ENCODE measurements around the gene CES4A.
A peak's percentile ranks its signal among the peaks of the same experiment; 100 is the strongest.

Gene CES4A

GRCh38 chr16:66947302-66948065 lies 40.9 kb upstream of the CES4A start:
- peak overlapping the region; percentile 96 for H2AFZ ChIP-seq
- H3K36me3 ChIP-seq (ENCODE audit: control insufficient read depth, insufficient read depth, low read length) = no peaks in the 10 kb centered on the region
- peaks cover 14% of the 10 kb centered on the region for H3K4me1 ChIP-seq
- H3K27me3 ChIP-seq (ENCODE audit: control insufficient read depth, insufficient read depth, low read length) = no peaks in the 10 kb centered on the region
- H3K4me3 ChIP-seq (ENCODE audit: low read depth, low read length) = peak overlapping the region; percentile 48
- no peak overlapping the region for H3K27ac ChIP-seq
- H3K9ac ChIP-seq = no peak overlapping the region
- H3K4me2 ChIP-seq (ENCODE audit: low read length) = peak overlapping the region; percentile 71
- H3K9me3 ChIP-seq (ENCODE audit: control insufficient read depth, low read length) = no peaks in the 10 kb centered on the region
- no peaks in the 10 kb centered on the region for H3K79me2 ChIP-seq
- TF ChIP-seq, protein P1, sequence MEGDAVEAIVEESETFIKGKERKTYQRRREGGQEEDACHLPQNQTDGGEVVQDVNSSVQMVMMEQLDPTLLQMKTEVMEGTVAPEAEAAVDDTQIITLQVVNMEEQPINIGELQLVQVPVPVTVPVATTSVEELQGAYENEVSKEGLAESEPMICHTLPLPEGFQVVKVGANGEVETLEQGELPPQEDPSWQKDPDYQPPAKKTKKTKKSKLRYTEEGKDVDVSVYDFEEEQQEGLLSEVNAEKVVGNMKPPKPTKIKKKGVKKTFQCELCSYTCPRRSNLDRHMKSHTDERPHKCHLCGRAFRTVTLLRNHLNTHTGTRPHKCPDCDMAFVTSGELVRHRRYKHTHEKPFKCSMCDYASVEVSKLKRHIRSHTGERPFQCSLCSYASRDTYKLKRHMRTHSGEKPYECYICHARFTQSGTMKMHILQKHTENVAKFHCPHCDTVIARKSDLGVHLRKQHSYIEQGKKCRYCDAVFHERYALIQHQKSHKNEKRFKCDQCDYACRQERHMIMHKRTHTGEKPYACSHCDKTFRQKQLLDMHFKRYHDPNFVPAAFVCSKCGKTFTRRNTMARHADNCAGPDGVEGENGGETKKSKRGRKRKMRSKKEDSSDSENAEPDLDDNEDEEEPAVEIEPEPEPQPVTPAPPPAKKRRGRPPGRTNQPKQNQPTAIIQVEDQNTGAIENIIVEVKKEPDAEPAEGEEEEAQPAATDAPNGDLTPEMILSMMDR (IDR thresholded peaks at IDR 0.05) = peak; percentile 97

DNA sequence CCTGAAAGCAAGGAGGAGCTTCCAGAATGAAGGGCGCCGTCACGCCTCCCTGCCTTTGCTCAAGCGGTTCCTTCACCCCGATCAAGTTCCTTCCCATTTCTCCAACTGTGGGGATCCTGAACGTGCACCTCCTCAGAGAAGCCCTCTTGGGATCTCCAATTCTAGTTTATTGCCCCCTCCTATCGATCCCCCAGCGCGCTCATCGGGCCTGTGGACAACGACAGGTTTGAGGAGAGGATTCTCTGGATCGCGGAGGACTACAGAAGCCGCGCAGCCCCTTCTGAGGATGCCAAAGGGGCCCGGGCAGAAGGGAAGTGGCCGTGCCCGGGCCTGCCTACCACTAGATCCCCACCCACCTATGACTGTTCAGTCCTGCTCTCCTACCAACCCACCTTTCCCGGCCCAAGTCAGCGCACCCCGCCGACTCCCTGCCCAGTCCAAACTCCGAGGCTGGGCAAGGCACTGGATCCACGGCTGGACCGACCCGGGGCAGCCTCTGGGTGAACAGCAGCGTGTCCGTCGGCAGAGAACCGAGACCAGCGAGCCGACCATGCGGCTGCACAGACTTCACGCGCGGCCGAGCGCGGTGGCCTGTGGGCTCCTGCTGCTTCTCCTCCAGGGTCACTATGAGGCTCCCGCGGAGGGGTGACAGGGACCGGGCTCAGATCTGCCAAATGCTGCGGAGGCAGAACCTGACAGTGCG lies 40.1 kb upstream of the CES4A start:
- peak overlapping the region; percentile 71 for H3K4me2 ChIP-seq (ENCODE audit: low read length)

GRCh38 chr16:66948837-66949225 lies 39.6 kb upstream of the CES4A start:
- peak overlapping the region; percentile 53 for H3K27ac ChIP-seq
- H3K79me2 ChIP-seq = no peaks in the 10 kb centered on the region
- H3K4me1 ChIP-seq = peaks cover 17% of the 10 kb centered on the region
- TF ChIP-seq, protein P1 (IDR thresholded peaks at IDR 0.05) = no peak
- H3K27me3 ChIP-seq (ENCODE audit: control insufficient read depth, insufficient read depth, low read length) = no peaks in the 10 kb centered on the region
- peak overlapping the region; percentile 71 for H3K4me2 ChIP-seq (ENCODE audit: low read length)
- H2AFZ ChIP-seq = peak overlapping the region; percentile 96
- H3K9ac ChIP-seq = no peak overlapping the region
- H3K4me3 ChIP-seq (ENCODE audit: low read depth, low read length) = no peak overlapping the region
- H3K36me3 ChIP-seq (ENCODE audit: control insufficient read depth, insufficient read depth, low read length) = no peaks in the 10 kb centered on the region
- H3K9me3 ChIP-seq (ENCODE audit: control insufficient read depth, low read length) = no peaks in the 10 kb centered on the region

More for the DNA sequence above, 40.1 kb upstream of the CES4A start:
- no peaks in the 10 kb centered on the region for H3K36me3 ChIP-seq (ENCODE audit: control insufficient read depth, insufficient read depth, low read length)
- H3K9ac ChIP-seq = no peak overlapping the region
- H3K79me2 ChIP-seq = no peaks in the 10 kb centered on the region
- H3K27me3 ChIP-seq (ENCODE audit: control insufficient read depth, insufficient read depth, low read length) = no peaks in the 10 kb centered on the region
- H3K4me3 ChIP-seq (ENCODE audit: low read depth, low read length) = peak overlapping the region; percentile 48
- H3K4me1 ChIP-seq = peaks cover 17% of the 10 kb centered on the region
- TF ChIP-seq, protein P1 (IDR thresholded peaks at IDR 0.05) = no peak
- H3K27ac ChIP-seq = peak overlapping the region; percentile 53
- peak overlapping the region; percentile 96 for H2AFZ ChIP-seq
- no peaks in the 10 kb centered on the region for H3K9me3 ChIP-seq (ENCODE audit: control insufficient read depth, low read length)

DNA sequence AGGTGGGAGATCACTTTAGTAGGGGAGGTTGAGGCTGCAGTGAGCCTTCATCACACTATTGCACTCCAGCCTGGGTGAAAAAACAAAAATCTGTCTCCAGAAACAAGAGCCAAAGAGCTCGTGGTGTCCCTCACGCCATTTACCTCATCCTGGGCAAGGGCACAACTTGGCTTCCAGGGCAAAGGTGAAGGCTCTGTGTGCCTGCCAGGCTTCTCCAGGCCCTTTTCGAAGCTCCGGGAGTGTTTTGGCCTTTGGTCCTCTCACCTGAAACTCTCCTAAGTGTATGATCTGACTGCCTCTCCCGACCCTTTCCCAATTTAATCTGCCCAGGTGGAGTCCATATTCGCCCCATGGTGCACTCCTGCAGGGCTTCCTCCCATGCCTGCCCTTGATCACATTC lies 38.9 kb upstream of the CES4A start:
- Histone ChIP-seq H3K36me3 (ENCODE audit: control insufficient read depth, insufficient read depth, low read length) (no peaks in the 10 kb centered on the region), H3K4me2 (ENCODE audit: low read length) (no peak overlapping the region), H3K27me3 (ENCODE audit: control insufficient read depth, insufficient read depth, low read length) (no peaks in the 10 kb centered on the region), H3K4me1 (peaks cover 17% of the 10 kb centered on the region), H3K27ac (no peak overlapping the region), H3K9me3 (ENCODE audit: control insufficient read depth, low read length) (no peaks in the 10 kb centered on the region), H3K79me2 (no peaks in the 10 kb centered on the region), H3K9ac (no peak overlapping the region), H3K4me3 (ENCODE audit: low read depth, low read length) (no peak overlapping the region), H2AFZ (peak overlapping the region; percentile 96)
- TF ChIP-seq, protein P1 (IDR thresholded peaks at IDR 0.05) = no peak

Measured in parathyroid adenoma (tissue), 2 donors.